DMS 273 treated with DMSO at 0.1 percent for 48 hours (cell line): ENCODE results near the gene ARL10.

Experiments
- DNase-seq: peaks from one replicate; lab custom pipeline; 2025; lab: John Stamatoyannopoulos, UW

The ARL10 gene

DNA sequence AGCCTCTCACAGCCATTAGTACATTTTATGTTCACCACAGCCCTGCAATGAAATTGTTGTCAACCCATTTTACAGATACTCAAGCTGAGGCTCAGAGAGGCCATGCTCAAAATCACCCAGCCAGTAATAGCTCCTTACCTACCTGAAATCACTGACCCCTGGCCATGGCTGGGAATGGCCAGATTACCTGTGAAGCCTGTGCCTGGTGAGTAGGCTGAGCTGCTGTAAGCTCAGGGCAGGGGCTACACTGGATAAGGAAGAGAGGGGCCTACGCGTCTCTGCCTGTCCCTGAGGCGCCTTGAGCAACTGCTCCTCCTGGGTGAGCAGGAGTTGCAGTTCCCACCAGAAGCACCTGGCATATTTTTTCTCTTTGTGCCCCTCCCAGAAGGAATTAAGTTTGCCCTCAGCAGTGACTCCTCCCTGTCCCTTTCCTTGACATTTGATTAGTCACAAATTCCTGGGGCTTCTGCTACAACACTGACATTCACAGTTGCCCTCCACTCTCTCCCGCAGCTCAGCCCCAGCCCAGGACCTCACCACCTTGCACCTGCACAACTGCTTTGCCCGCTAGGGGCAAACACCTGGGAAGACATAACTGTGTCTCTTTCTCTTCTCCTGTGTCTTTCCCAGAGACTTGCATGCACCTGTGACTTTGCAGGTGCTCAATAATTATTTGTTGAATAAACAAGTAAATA, 45.3 kb downstream of the ARL10 start:
- DNase-seq: no peak

DNA sequence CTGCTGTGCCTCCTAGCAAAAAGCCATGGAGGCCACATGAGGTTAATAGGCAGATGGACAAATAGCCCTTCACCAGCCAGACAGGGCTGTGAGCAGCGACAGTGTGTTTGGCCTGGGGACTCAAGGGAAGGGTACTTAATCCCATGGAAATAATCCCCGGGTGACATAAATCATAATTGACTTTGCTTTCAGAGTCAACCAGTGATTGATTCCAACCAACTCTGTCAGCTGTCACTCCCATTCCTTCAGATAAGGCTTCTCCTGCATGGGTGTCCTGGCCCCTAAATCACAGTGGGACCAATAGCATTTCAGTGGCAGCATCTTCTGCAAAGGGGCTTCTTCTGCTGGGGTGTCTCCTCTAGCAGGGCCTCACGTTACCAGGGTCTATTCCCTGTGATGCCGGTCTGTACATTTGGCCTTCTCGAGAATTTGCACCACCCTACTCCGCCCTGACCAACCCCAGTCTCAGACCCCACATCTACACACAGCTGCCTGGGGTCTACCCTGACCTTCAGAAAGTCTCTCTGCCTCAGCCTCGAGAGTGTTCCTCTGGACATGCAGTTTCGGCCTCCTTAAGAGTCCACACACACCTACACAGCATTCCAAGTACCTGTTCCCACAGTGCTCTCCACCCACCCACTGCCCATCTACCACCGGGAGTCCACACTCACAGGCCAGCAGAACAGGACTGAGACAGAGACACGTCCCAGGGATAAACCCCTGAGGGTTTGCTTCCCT, 47.4 kb downstream of the ARL10 start:
- no peak for DNase-seq

DNA sequence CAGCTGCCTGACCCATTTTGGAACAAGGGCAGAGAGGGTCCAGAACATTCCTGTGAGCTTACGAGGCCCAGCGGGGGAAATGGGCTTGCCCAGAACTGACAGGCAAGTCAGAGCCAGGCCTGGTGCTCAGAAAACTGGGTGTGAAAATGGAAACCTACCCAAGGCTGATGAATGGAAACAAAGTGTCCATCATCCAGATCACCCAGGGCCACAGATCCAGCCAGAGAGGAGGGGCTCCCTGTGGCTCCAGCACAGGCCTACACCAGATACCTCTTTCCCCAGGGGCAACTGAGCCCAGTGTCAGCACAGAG, 47.9 kb downstream of the ARL10 start:
- DNase-seq: no peak

DNA sequence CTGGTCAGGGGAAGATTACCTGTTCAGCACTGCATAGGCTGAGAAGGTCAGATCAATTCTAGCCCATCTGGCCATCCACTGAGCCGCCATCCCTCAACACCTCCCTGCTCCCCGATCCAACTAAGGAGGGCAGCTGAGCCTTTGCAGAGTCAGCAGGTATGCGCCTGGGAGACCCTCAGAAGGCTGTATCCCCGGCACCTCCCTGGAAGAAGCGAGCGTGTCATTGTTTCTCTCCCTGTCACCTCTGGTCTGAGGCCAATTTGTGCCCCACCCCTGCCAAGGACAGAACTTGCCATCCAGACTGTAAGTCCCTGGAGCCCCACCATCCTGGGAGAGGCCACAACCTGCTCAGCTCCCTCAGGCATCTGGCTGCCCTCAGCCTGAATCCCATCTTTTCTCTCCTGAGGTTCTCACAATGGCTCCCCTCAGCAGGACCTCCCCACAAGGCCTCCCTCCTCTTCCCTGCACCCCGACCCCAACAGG, 48.5 kb downstream of the ARL10 start:
- no peak for DNase-seq

DNA sequence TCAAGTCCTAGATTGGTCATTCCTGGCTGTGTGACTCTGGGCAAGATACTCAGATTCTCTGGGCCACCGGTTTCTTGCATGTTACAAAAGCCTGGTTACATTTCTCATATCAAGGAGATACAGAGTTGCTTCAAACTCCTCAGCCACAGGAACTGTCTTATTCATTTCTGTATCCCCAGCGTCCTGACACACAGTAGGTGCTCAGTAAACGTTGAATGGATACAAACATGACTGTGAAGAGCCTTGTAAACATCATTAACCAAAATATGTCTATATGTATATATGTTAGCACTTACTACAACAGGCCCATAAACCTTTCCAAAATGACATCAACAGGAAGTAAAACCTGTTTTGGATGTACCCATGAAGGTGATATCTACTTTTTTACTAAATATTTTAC, 49.4 kb downstream of the ARL10 start:
- no peak for DNase-seq

DNA sequence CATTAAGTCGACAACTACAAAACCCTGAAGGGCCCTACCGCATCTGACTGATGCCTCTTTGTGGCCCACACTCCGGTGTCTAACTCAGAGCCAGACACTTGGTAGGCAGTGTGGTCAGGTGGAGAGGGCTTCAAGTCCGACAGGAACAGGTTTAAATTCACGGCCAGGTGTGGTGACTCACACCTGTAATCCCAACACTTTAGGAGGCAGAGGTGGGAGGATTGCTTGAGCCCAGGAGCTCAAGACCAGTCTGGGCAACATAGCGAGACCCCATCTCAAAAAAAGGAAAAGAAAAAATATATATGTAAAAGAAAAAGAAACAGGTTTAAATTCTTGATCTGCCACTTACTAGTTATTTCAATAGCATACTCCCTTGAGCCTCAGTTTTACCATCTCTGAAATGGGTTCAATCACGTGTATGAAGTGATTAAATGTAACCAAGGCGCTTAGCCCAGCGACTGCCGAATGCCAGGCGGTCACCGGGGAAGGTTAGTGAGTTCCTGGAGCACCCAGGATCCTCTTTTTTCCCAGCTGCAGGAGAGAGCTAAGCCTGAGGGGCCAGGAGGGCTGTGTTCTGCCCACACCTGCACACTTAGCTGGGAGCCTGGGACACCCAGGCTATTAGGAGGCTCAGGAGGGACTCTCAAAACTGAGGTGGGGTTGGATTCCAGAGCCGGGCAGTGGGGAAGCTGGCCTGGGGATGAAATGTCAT, 50.1 kb downstream of the ARL10 start:
- DNase-seq: no peak

DNA sequence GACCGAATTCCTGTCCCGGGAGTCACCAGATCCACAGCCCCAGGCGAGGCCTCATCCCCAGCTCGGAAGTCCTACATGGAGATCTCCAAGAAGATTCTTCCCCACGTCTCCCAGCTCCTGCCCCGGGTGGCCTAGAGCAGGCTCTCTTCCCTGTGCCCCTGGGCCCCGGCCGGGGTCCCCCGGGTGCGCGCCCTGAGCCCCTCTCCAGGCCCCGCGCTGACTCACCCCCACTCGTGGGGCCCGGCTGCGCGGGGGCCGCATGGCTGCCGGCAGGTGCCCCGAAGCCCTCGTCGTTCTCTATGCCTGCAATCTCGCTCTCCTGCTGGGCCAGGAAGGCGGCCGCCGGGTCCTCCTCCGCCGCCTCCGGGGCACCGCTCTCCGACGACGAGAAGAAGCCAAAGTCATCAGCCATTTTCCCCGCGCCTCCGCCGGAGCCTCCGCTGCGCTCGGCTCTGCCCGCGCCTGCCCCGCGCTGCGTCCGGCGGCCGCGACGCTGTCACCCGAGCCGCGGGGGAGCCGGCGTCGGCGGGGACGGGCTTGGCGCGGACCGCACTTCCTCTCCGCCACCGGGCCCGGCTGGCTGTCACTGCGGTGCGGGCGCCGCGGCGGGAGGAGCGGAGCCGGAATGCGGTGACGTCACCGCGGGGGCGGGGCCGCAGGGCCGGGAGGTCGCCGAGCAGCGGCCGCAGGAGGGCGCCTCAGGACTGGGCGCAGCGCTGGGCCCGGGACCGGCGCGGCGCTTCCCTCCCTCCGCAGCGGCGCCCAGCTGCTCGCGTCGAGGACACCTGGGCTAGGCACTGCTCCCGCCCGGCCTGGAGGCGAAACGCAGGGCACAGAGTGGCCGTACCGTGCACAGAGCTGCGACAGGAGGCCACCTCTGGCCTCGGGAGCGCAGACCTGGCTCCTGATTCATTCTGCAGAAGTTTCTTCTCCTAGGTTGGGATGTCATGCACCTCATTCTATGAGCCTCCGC, 51.0 kb downstream of the ARL10 start, which contains the start of gene CLTB:
Gene CLTB, minus strand, starts transcription at position 588 of the 973 bp plus-strand sequence. Its CDS starts 176 bp downstream, at position 412.
- peak; percentile 65 for DNase-seq

DNA sequence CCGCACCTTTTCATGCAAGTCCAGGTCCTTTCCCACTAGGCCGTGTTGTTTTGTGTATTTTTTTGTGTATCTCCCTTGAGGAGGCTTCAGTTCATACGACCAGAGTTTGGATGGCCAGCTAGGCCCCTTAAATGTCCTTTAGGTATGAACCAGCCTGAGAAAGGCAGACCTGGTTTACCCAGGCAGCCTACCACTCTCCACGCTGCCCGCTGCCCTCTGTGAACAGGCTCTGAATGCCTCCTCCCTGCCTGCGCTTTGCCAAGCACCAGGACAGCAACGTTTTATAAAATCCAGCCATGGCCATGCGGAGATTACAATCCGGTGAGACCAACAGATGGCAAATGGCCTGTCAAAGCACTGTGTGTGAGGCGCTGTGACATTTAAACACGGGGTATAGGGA, 51.7 kb downstream of the ARL10 start:
- no peak for DNase-seq

DNA sequence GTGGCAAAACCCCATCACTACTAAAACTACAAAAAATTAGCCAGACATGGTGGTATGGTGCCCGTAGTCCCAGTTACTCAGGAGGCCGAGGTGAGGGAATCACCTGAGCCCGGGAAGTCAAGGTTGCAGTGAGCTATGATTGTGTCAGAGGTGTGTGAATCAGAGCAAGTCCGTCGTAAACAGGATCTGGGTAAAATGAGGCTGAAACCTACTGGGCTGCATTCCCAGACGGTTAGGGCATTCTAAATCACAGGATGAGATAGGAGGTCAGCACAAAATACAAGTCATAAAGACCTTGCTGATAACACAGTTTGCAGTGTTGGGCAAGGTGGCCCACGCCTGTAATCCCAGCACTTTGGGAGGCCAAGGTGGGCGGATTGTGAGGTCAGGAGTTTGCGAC, 53.0 kb downstream of the ARL10 start:
- DNase-seq: no peak

DNA sequence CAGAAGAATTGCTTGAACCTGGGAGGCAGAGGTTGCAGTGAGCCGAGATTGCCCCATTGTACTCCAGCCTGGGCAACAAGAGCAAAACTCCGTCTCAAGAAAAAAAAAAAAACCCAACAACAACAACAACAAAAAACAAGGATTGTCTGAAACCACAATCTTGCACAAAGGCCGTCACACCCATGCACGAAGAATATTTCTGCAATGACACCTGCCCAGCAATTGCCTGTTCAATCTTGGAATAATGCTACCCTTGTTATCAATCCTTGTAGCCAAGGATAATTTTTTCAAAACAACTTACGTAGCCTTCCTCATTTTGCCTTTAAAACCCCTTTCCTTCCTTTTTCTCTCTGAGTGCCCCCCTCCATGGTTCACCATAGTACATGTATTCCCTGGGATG, 54.8 kb downstream of the ARL10 start:
- DNase-seq: no peak

DNA sequence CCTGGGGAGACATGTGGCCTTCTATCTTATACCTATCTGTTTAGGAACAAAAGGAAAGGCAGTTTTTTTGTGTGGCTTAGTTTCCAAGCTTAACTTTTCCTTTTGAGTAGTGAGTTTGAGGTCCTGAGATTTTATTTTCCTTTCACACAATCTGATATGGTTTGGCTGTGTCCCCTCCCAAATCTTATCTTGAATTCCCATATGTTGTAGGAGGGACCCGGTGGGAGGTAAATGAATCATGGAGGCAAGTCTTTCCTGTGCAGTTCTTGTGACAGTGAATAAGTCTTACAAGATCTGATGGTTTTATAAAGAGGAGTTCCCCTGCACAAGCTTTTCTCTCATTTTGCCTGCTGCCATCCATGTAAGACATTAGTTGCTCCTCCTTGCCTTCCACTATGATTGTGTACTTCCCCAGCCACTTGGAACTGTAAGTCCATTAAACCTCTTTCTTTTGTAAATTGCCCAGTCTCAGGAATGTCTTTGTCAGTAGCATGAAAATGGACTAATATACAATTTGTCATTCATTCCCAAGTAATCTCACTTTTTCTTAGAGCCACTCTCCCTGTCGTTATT, 55.8 kb downstream of the ARL10 start:
- DNase-seq: no peak

DNA sequence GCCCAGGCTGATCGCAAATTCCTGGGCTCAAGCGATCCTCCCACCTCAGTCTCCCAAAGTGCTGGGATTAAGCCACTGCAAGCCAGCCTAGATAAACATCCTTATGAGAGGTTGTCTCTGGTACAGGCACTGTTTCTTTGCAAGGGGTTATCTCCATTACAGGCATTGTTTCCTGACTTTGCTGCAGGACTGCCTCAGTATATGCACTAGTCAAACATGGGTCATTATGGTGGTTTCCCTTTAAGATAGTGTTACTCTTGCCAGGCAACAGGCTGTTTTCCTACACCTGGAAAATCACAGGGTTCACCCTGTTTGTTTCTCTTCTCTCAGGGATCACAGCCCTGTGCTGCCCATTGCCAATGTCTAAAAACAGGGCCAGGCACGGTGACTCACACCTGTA, 58.9 kb downstream of the ARL10 start:
- DNase-seq: no peak

DNA sequence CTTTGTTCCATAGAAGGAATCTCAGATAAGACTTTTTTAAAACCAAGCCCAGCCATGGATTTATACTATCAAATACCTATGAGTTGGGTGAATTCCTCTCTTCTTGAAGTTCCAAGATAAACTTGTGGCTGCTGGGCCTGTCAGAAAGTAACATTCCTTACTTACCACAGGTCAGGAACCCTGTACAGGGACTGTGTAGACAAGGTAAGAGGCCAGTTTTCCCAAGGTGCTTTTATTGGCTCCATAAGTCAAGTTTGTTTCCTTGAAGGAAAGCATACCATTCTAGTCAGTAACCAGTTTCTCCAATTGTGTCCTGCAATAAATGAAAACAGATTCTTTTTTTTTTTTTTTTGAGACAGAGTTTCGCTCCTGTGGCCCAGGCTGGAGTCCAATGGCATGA, 59.9 kb downstream of the ARL10 start:
- no peak for DNase-seq

DNA sequence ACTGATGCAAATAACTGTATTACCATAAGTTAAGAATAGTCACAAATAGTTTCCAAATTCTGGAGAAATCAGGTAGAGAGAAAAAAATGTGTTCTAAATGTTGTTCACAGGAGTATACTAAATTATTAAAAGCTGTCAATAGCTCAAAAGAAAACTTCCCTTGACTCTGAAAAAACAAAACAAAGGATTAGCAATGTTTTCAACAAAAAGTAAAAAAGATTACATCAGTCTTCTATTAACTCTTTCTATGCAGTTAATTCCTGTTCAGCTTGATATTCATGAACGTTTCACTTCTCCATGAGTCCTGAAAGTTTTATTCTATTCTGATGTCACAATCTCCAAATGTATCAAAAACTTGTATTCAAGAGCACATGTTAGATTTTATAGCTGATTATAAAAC, 60.5 kb downstream of the ARL10 start:
- DNase-seq: no peak

DNA sequence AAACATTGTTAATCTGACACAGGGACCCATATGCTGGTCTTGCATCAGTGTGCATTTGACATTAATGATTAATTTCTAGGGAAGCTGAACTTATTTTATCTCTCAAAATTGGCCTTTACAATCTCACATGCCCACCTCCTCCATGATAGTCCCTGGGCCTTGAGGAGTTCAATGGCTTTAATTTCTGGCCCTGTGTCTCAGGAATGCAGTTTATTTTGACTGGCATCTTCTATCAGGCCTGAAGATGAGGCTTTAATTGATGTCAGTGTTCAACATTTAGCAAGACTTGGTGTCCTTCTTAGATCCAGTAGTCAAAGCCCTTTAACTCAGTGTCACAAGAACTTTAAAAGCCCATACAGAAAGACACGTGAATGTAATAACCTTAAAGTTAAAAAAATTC, 61.6 kb downstream of the ARL10 start:
- DNase-seq: no peak

DNA sequence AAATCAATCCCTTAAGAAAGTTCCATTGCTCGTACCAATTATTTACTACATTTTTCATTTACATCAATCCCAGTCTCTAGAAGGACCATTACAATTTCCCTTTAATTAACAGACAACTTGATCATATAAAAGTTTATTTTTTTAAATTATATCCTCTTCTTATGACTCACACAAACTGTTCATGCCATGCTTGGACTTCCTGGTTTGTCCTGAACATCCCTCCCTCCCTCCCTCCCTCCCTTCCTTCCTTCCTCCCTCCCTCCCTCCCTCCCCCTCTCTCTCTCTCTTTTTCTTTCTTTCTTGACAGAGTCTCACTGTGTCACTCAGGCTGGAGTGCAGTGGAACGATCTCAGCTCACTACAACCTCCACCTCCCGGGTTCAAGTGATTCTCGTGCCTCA, 62.7 kb downstream of the ARL10 start:
- DNase-seq: no peak

DNA sequence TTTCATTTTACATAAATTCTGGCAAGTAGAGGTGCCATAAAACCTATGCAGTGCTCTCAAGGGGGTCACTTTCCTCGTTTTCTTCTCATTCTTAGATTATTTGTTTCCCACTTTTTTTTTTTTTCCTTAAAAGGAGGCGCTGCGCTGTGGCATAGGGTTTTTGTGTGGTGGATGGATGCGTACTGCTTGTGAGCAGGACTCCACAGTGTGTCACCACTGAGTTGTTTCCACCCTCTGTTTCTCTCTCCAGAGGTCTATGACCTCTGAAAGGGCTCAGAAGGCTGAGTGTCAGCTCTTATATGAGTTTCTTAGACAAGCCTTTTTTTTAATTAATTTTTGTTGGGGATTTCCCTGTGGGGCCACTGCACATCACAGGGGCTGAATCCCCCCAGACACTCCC, 64.7 kb downstream of the ARL10 start:
- DNase-seq: no peak
